H1 (cell line): ENCODE results near the gene MOB2. TPM values are rescaled to one million over a fixed set of nuclear protein-coding genes. Genes with fewer than 3 reads are reported as not detected.

Experiments
- CTCF ChIA-PET: fragments of 300-600 bp; sonication (Branson Sonifier 250); formaldehyde crosslinking; loops from one replicate; lab custom pipeline; 2021; ENCODE audit not compliant: partially characterized antibody; lab: Charles Lee
- POLR2A ChIA-PET: fragments of 300-600 bp; sonication (Branson Sonifier 250); formaldehyde crosslinking; loops from one replicate; lab custom pipeline; 2021; ENCODE audit warnings: inconsistent platforms; ENCODE audit not compliant: partially characterized antibody; lab: Charles Lee
- DNase-seq, 2 experiments: peaks; one replicate each; pipeline versions ENCODE4 v3.0.0 to v3.0.0-alpha.2; 2010 to 2022; ENCODE audit warnings: low spot score in 2 of 2, low read depth in 1 of 2, mixed read lengths in 1 of 2
- FAIRE-seq: peaks from 2 replicates; lab custom pipeline; 2011; peaks lifted over from hg19 to GRCh38; lab: Jason Lieb, UNC
- H2AFZ ChIP-seq: 2 replicates; pipeline ENCODE4 v1.8.1; 2012; ENCODE audit warnings: low read length, inconsistent platforms
- H2AK5ac ChIP-seq: 2 replicates; pipeline ENCODE4 v1.6.1; 2013; ENCODE audit warnings: low read depth, low read length
- H2BK120ac ChIP-seq: replicated peaks from 2 replicates; pipeline ENCODE3; 2013; ENCODE audit warnings: low read depth, low read length, inconsistent platforms
- H2BK12ac ChIP-seq: 2 replicates; pipeline ENCODE4 v1.6.1; 2013; ENCODE audit warnings: low read depth, low read length
- H2BK15ac ChIP-seq: 2 replicates; pipeline ENCODE4 v1.6.1; 2013; ENCODE audit warnings: low read length
- H2BK20ac ChIP-seq: 2 replicates; pipeline ENCODE4 v1.6.1; 2013; ENCODE audit warnings: low read length
- H2BK5ac ChIP-seq: 2 replicates; pipeline ENCODE4 v1.6.1; 2013; ENCODE audit warnings: low read depth, low read length
- H3K14ac ChIP-seq: 2 replicates; pipeline ENCODE4 v1.6.1; 2013; ENCODE audit warnings: inconsistent platforms; ENCODE audit not compliant: insufficient read length
- H3K18ac ChIP-seq: 2 replicates; pipeline ENCODE4 v1.6.1; 2013; ENCODE audit warnings: low read length; ENCODE audit errors: extremely low read depth
- H3K23ac ChIP-seq: 2 replicates; pipeline ENCODE4 v1.6.1; 2013; ENCODE audit warnings: inconsistent platforms; ENCODE audit not compliant: insufficient read length
- H3K23me2 ChIP-seq: 2 replicates; pipeline ENCODE4 v1.6.1; 2013; ENCODE audit warnings: low read depth, low read length
- H3K27ac ChIP-seq: 2 replicates; pipeline ENCODE4 v1.6.1; 2011; ENCODE audit warnings: low read depth, low read length, inconsistent platforms
- H3K27me3 ChIP-seq, 4 experiments: replicated peaks in 1 of 4; 1 replicate in 1 of 4; 2 replicates in 3 of 4; pipeline versions ENCODE4 v1.6.1 to v1.8.1; 2011 to 2013; ENCODE audit warnings: low read length in 3 of 4, mild to moderate bottlenecking in 3 of 4, inconsistent platforms in 2 of 4, mixed read lengths in 2 of 4, moderate library complexity in 1 of 4; ENCODE audit not compliant: control insufficient read depth in 3 of 4, insufficient read depth in 3 of 4; ENCODE audit errors: extremely low read depth in 1 of 4
- H3K36me3 ChIP-seq, 4 experiments: 2 replicates each; pipeline versions ENCODE4 v1.6.1 to v1.8.1; 2011 to 2013; ENCODE audit warnings: mild to moderate bottlenecking in 4 of 4, low read length in 3 of 4, moderate library complexity in 2 of 4, control low read depth in 1 of 4, inconsistent platforms in 1 of 4; ENCODE audit not compliant: insufficient read depth in 4 of 4, control insufficient read depth in 2 of 4
- H3K4ac ChIP-seq: replicated peaks from 2 replicates; pipeline ENCODE3; 2013; ENCODE audit warnings: low read length, low read depth, mixed read lengths, inconsistent platforms; ENCODE audit not compliant: insufficient read length
- H3K4me1 ChIP-seq, 4 experiments: replicated peaks in 1 of 4; 1 replicate in 1 of 4; 2 replicates in 3 of 4; pipeline versions ENCODE4 v1.6.1 to v1.8.1; 2011 to 2013; ENCODE audit warnings: low read length in 3 of 4, inconsistent platforms in 2 of 4, mixed read lengths in 1 of 4; ENCODE audit not compliant: insufficient read depth in 4 of 4, control insufficient read depth in 3 of 4
- H3K4me2 ChIP-seq, 2 experiments: 2 replicates each; pipeline versions ENCODE4 v1.6.1 to v1.8.1; 2011 to 2013; ENCODE audit warnings: low read depth in 2 of 2, low read length in 2 of 2, control low read depth in 1 of 2, inconsistent platforms in 1 of 2, mild to moderate bottlenecking in 1 of 2; ENCODE audit not compliant: insufficient read depth in 1 of 2
- H3K4me3 ChIP-seq, 4 experiments: fragments of 200-600, 300-600 bp in 1 of 4; sonication (generic), shearing (Covaris generic), sonication (Bioruptor Twin) in 1 of 4; 2 replicates each; pipeline versions ENCODE4 v1.5.1 to v1.8.1; 2011 to 2016; ENCODE audit warnings: low read length in 4 of 4, low read depth in 3 of 4, control low read depth in 2 of 4, inconsistent platforms in 2 of 4, mild to moderate bottlenecking in 2 of 4, mixed read lengths in 1 of 4, moderate library complexity in 1 of 4; ENCODE audit not compliant: insufficient read depth in 2 of 4; ENCODE audit errors: extremely low read depth in 1 of 4
- H3K56ac ChIP-seq: replicated peaks from 2 replicates; pipeline ENCODE3; 2013; ENCODE audit warnings: low read depth, mild to moderate bottlenecking, mixed read lengths, low read length, inconsistent platforms; ENCODE audit not compliant: insufficient read length
- H3K79me1 ChIP-seq: 2 replicates; pipeline ENCODE4 v1.6.1; 2013; ENCODE audit warnings: low read depth, low read length, control low read depth
- H3K79me2 ChIP-seq, 2 experiments: 2 replicates each; pipeline versions ENCODE4 v1.6.1 to v1.8.1; 2012 to 2013; ENCODE audit warnings: low read length in 2 of 2, mild to moderate bottlenecking in 2 of 2, inconsistent platforms in 1 of 2; ENCODE audit not compliant: insufficient read depth in 2 of 2, control insufficient read depth in 1 of 2
- H3K9ac ChIP-seq, 4 experiments: replicated peaks in 1 of 4; 1 replicate in 1 of 4; 2 replicates in 3 of 4; pipeline versions ENCODE4 v1.6.1 to v1.8.1; 2011 to 2013; ENCODE audit warnings: low read depth in 3 of 4, low read length in 3 of 4, control low read depth in 2 of 4, mild to moderate bottlenecking in 2 of 4, moderate library complexity in 2 of 4, inconsistent platforms in 1 of 4; ENCODE audit errors: extremely low read depth in 1 of 4
- H3K9me3 ChIP-seq, 2 experiments: 2 replicates each; pipeline versions ENCODE4 v1.6.1 to v1.8.1; 2012 to 2013; ENCODE audit warnings: mild to moderate bottlenecking in 2 of 2, moderate library complexity in 2 of 2, control low read depth in 1 of 2, inconsistent platforms in 1 of 2, low read depth in 1 of 2, low read length in 1 of 2, mixed read lengths in 1 of 2; ENCODE audit not compliant: insufficient read depth in 2 of 2
- H4K20me1 ChIP-seq, 2 experiments: replicated peaks in 1 of 2; 2 replicates each; pipeline versions ENCODE3 to v1.8.1; 2011 to 2013; ENCODE audit warnings: inconsistent platforms in 2 of 2, low read length in 2 of 2, mild to moderate bottlenecking in 1 of 2; ENCODE audit not compliant: insufficient read depth in 2 of 2, control insufficient read depth in 1 of 2
- H4K5ac ChIP-seq: 2 replicates; pipeline ENCODE4 v1.6.1; 2013; ENCODE audit warnings: low read length, low read depth, mixed read lengths, inconsistent platforms; ENCODE audit not compliant: insufficient read length
- H4K8ac ChIP-seq: 2 replicates; pipeline ENCODE4 v1.8.0; 2013; ENCODE audit warnings: mild to moderate bottlenecking, moderate library complexity, low read length, inconsistent platforms; ENCODE audit not compliant: insufficient read depth; ENCODE audit errors: extremely low read depth
- H4K91ac ChIP-seq: replicated peaks from 2 replicates; pipeline ENCODE3; 2013; ENCODE audit warnings: low read length, mixed read lengths, inconsistent platforms; ENCODE audit not compliant: insufficient read length
- ASH2L ChIP-seq: fragments of 200-600, 300-600 bp; sonication (generic); IDR thresholded peaks from one replicate; pipeline ENCODE4 v1.7.1; 2017; ENCODE audit warnings: low read length
- BCL11A ChIP-seq, 2 experiments: IDR thresholded peaks; one replicate each; pipeline ENCODE4 v1.6.1; 2011; ENCODE audit warnings: low read depth in 2 of 2, low read length in 2 of 2, mild to moderate bottlenecking in 2 of 2
- CEBPB ChIP-seq: IDR thresholded peaks from 2 replicates; pipeline ENCODE4 v1.6.1; 2012; ENCODE audit warnings: low read depth, low read length
- EGR1 ChIP-seq: IDR thresholded peaks from 2 replicates; pipeline ENCODE4 v1.6.1; 2011; ENCODE audit warnings: low read depth, low read length, borderline replicate concordance
- NANOG ChIP-seq: IDR thresholded peaks from 2 replicates; pipeline ENCODE4 v1.6.1; 2011; ENCODE audit warnings: low read length, low read depth, mild to moderate bottlenecking, inconsistent platforms; ENCODE audit not compliant: insufficient read depth, poor library complexity, severe bottlenecking
- RBBP5 ChIP-seq: IDR thresholded peaks from 2 replicates; pipeline ENCODE4 v1.7.1; 2012; ENCODE audit warnings: low read depth, mild to moderate bottlenecking, inconsistent platforms, low read length, moderate library complexity, borderline replicate concordance
- SP2 ChIP-seq: IDR thresholded peaks from 2 replicates; pipeline ENCODE4 v1.6.1; 2012; ENCODE audit warnings: mild to moderate bottlenecking, low read length, inconsistent platforms
- TAF1 ChIP-seq: IDR thresholded peaks from 2 replicates; pipeline ENCODE4 v1.6.1; 2011; ENCODE audit warnings: mild to moderate bottlenecking, low read depth, low read length
- WGBS, 2 experiments: shearing (Covaris generic) in 1 of 2; methylation state at CpG; one replicate each; pipeline versions ENCODE4 v1.1.6 to v1.1.7; 2013 to 2015; ENCODE audit warnings: low lambda C conversion rate in 2 of 2, mixed read lengths in 2 of 2, inconsistent platforms in 1 of 2, low coverage in 1 of 2, missing lambda C conversion rate in 1 of 2; ENCODE audit not compliant: insufficient replicate concordance in 2 of 2, insufficient coverage in 1 of 2, insufficient read length in 1 of 2; ENCODE audit errors: extremely low coverage in 1 of 2, missing lambda C conversion rate in 1 of 2; 5-methylcytosine and 5-hydroxymethylcytosine counted together
- polyA plus RNA-seq, 7 experiments: library from polyadenylated mRNA; depleted of rRNA in 3 of 7; stranded (reverse) in 5 of 7; unstranded in 2 of 7; fragments of >200 nt in 5 of 7; fragments of 200-250 nt in 2 of 7; gene quantifications; 1 replicate in 5 of 7; 2 replicates in 1 of 7; 4 replicates in 1 of 7; pipeline versions ENCODE4 v1.2.1 to v1.2.3, GENCODE V29; 2011 to 2013; ENCODE audit warnings: missing spikeins in 2 of 7, mixed read lengths in 2 of 7
- total RNA-seq: library from RNA; stranded (reverse); fragmentation: NEBNext Ultra II Directional; extraction: Animal tissue kit (Norgen Biotek cat#: 25700); gene quantifications from 2 replicates; pipeline ENCODE4 v1.2.1, GENCODE V29; 2021
- TF ChIP-seq, protein P1 (sequence below), 3 experiments: IDR thresholded peaks; 1 replicate in 2 of 3; 2 replicates in 1 of 3; pipeline versions ENCODE4 v1.5.1 to v1.6.1; 2011; ENCODE audit warnings: low read length in 3 of 3, mild to moderate bottlenecking in 3 of 3, inconsistent platforms in 2 of 3, low read depth in 1 of 3, moderate library complexity in 1 of 3; ENCODE audit not compliant: insufficient read depth in 1 of 3; ENCODE audit errors: control extremely low read depth in 1 of 3
- TF ChIP-seq, protein P2 (sequence below): IDR thresholded peaks from 2 replicates; pipeline ENCODE4 v1.6.1; 2012; ENCODE audit warnings: low read length, inconsistent platforms

MOB2 gene
- total and polyA plus RNA-seq, 2 of the 8 experiments (the other 6 are each of a cell fraction or from before 2014, with no cell fraction given): 18.6 to 28.2 TPM

DNA sequence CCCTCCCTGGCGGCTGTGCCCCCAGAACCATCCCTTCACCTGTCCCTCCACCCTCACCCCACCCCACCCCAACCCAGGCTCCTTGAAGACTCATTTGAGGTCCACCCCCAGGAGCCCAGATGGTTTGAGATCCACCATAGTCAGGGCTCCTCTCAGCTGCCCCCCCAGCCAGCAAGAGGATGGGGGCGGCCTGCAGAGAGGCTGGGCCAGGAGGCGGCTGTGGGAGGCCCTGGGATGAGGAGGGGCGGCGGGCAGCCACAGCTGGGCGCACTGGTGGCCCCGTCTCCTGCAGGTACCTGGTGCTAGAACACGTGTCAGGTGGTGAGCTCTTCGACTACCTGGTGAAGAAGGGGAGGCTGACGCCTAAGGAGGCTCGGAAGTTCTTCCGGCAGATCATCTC, 46.1 kb downstream of the MOB2 start:
- ChIA-PET POLR2A (no interaction called here), CTCF (interaction anchor here (0.6 to 0.9 kb wide), 4 partner anchors 19 to 854 kb away, joined by 3 to 4 read pairs (median 3); no protein-coding TSS in a partner anchor)
- no peak overlapping the region for H3K4ac ChIP-seq
- H4K8ac ChIP-seq: no peak overlapping the region
- no peaks in the 10 kb centered on the region; the same call in 1 of the 2 replicates for H3K79me1 ChIP-seq
- H2BK5ac ChIP-seq: no peak overlapping the region
- no peak overlapping the region for H3K4me3 ChIP-seq
- no peak overlapping the region for H3K23ac ChIP-seq
- no peak overlapping the region for H2BK12ac ChIP-seq
- no peaks in the 10 kb centered on the region for H3K79me2 ChIP-seq
- H3K14ac ChIP-seq: no peak overlapping the region
- H3K56ac ChIP-seq: no peak overlapping the region
- peaks cover 0 to 18% (median 2%) of the 10 kb centered on the region in 4 experiments; a peak in 4 of 8 replicates for H3K36me3 ChIP-seq
- H3K4me1 ChIP-seq: peaks cover 0 to 15% (median 9%) of the 10 kb centered on the region in 4 experiments; a peak in 6 of 7 replicates
- H4K91ac ChIP-seq: no peak overlapping the region
- H3K23me2 ChIP-seq: no peaks in the 10 kb centered on the region
- H3K4me2 ChIP-seq: no peak overlapping the region
- H3K27me3 ChIP-seq: no peaks in the 10 kb centered on the region
- H2AFZ ChIP-seq: no peak overlapping the region
- FAIRE-seq (no peak), DNase-seq (no peak)
- H3K27ac ChIP-seq: no peak overlapping the region
- H3K9me3 ChIP-seq: no peaks in the 10 kb centered on the region
- no peak overlapping the region for H3K18ac ChIP-seq
- 69% methylated on average over 2 of the region's 12 CpGs; no CpG with 5 or more reads in 1 of the 2 experiments for WGBS, 2 experiments
- no peak overlapping the region for H4K5ac ChIP-seq
- no peak overlapping the region for H3K9ac ChIP-seq
- H2BK120ac ChIP-seq: no peak overlapping the region
- no peak overlapping the region for H2BK15ac ChIP-seq
- no peak overlapping the region for H2BK20ac ChIP-seq
- peaks cover 6 to 18% of the 10 kb centered on the region in 2 experiments for H4K20me1 ChIP-seq
- no peak overlapping the region for H2AK5ac ChIP-seq
- TF ChIP-seq EGR1 (no peak), TAF1 (no peak), SP2 (no peak), ASH2L (no peak), BCL11A (IDR thresholded peaks at IDR 0.05; ENCODE audit: low read depth in 2 of 2, low read length in 2 of 2) (no peak), RBBP5 (no peak), NANOG (no peak), CEBPB (no peak)
- TF ChIP-seq, protein P1, sequence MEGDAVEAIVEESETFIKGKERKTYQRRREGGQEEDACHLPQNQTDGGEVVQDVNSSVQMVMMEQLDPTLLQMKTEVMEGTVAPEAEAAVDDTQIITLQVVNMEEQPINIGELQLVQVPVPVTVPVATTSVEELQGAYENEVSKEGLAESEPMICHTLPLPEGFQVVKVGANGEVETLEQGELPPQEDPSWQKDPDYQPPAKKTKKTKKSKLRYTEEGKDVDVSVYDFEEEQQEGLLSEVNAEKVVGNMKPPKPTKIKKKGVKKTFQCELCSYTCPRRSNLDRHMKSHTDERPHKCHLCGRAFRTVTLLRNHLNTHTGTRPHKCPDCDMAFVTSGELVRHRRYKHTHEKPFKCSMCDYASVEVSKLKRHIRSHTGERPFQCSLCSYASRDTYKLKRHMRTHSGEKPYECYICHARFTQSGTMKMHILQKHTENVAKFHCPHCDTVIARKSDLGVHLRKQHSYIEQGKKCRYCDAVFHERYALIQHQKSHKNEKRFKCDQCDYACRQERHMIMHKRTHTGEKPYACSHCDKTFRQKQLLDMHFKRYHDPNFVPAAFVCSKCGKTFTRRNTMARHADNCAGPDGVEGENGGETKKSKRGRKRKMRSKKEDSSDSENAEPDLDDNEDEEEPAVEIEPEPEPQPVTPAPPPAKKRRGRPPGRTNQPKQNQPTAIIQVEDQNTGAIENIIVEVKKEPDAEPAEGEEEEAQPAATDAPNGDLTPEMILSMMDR (IDR thresholded peaks at IDR 0.05; ENCODE audit: control extremely low read depth in 1 of 3, insufficient read depth in 1 of 3, low read depth in 1 of 3, low read length in 3 of 3): no peak
- TF ChIP-seq, protein P2, sequence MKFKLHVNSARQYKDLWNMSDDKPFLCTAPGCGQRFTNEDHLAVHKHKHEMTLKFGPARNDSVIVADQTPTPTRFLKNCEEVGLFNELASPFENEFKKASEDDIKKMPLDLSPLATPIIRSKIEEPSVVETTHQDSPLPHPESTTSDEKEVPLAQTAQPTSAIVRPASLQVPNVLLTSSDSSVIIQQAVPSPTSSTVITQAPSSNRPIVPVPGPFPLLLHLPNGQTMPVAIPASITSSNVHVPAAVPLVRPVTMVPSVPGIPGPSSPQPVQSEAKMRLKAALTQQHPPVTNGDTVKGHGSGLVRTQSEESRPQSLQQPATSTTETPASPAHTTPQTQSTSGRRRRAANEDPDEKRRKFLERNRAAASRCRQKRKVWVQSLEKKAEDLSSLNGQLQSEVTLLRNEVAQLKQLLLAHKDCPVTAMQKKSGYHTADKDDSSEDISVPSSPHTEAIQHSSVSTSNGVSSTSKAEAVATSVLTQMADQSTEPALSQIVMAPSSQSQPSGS: no peak
